Activated CD4-positive, CD25-positive, alpha-beta regulatory T cell treated with anti-CD3 and anti-CD28 coated beads, Interleukin-2, amount 50 U/mL, for 24 hours (primary cell): ENCODE data around the gene ADGRG7.
"Not testable (repeated sequence)": the region's sequence is repeated elsewhere in the genome, so short reads cannot be mapped to it uniquely, and the experiment has no call there.

Experiments used
- ATAC-seq, 2 donors: fragments of 150-1000 bp; cut with Tn5 transposase; one replicate each; pipeline ENCODE4 v1.10.0; 2021; ENCODE audit warnings: mild to moderate bottlenecking in 1 of 2, moderate library complexity in 1 of 2

Gene ADGRG7

DNA sequence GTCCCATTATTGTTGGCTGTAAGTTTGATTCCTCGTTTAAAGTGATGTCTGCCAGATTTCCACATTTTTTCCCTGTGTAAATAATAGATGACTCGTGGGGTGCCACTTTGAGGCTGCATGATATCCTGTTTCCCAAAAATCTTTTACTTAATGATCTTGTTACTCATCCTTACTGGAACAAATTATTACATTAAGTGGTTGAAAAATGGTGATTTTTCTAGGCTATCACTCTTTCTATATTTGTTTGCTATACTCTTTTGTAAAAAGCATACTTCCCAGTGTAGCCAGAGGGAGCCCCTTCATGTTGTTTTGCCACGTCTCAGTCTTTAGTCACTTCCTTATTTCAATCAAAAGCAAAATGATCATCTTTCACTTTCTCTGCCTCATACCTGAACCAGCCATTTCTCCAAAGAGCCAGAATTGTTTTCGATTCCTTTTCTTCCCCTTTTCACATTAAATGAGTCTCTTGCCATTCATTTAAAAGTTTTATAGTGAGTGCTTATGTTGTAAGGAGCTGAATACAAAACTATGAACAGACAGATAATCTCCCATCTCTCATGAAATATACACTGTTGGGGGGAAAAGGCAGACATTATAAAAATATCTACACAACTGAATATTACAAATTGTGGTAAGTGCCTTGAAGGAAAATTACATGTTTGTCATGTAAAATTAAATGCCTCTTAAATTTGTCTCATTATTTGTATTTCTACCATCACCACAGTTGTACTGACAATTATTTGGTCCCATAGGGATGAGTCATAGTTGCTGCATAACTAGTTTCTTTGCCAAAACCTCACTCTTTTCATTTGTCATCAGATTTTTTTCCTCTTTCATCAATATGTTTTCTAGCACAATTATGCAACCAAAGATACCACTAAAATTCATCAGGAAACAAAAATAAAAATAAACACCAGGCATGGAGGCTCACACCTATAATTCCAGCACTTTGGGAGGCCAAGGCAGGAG, 41.5 kb downstream of the ADGRG7 start:
- ATAC-seq, result peak; percentile 69 to 79

DNA sequence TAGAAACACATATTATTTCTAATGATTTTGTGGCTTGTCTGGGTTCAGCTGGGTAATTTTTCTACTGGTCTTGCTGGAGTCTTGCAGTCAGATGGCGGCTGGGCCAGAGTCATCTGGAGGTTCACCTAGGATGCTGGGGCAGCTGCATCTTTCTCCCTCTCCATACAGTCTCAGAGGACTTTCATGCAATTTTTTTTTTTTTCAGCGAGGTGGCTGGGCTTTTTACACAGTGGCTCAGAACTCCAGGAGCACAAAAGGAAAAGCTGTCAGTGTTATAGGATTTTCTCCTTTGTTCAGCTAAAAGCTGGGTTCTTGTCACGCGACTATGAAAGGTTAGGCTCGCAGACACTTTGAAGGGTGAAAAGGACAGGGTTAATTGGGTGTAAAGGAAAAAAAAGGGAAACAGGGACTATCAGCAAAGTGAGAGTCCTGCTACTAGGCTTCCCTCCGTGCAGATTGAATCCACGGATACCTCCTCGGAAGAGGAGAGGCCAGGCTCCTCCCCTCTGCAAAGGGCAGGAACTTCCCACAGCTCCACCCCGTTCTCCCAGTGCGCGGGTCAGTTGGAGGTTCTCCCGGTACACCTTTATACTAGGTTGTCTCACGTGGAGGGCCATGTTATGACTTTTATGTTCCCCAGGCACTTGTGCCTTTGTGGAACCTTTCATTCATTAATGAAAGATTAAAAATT, 44.3 kb downstream of the ADGRG7 start:
- ATAC-seq, result no peak

DNA sequence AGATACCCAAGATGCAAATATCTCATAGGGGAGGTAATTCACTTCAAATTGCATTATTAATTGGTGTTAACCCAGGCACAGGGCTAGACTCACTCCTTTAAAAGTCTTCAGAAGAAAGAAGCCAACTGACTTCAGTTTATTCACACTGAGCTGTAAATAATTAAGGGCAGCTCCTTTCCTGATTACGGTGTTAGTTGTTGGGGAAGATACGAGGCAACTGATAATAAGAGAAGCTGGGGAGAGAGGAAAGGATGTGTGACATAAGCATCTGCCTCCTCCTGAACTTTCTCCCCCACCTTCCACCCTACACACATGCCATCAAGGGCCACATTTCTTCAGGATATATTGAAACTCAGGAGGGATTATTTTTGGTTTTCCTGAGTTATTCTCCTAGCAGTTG, 47.5 kb downstream of the ADGRG7 start:
- ATAC-seq, result no peak

DNA sequence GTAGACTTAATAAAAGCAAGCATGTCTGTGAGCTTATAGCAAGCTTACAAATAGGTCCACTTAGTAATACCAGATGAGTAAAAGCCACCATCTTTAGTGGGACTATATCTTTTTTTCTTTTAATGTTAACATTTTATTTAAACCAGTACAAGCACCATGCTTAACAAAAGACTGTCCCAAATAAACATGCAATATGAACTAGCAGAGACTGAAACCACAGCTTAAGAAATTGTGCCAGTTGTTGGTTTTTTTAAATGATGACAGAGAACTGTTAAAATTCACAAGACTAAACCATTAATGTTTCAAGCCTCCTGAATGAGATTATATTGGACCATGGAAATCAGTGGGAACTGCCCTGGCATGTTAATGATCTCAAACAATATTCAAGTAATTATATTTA, 51.9 kb downstream of the ADGRG7 start:
- ATAC-seq, result not testable (repeated sequence)

DNA sequence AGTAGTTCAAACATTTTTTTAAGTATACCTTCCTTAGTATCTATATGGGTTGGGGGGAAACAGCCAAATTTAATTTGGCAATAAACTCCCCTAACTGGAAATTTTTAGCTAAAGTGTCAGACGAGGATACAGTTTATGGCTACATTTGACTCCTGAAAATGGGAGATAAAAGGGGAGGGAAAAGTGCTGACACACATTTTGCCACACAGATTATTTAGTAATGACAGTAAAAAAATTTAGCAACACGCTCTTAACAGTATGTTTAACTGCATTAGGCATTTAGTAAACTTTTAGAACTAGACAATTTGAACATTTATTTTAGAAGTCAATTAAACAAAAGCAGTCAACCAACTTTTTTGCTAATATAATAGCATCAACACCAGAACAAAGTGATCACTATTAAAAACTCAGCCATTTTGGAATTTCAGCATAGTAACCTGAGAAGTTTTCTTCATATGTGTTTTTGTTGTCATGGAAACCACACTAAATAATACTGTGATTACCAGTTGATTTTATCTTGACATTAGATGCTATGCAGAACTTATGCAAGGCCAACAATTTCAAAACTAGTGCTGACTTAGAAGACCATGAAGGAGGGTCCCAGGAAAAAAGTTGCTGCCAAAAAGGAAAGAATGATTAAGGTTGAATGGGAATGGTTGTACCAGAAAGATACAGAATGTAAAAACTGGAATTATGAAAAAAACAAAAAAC, 52.9 kb downstream of the ADGRG7 start:
- no peak for ATAC-seq

DNA sequence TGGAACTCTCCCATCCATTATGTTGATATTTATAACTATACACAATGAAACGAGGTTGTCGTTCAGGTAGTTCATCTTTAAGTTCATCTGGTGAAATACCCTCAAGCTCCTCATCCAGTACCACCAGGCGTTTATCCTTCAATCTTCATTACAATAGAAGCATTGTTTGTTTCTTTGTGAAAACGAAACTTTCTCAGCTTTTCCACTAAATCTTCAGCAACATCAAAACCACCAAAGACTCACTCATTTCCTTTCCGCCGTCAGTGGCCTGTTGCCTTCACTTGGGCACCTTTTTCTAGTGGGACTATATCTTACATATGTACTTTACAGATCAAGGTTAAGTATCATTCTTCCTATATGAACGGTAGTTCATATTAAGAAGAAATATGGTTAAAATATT, 55.8 kb downstream of the ADGRG7 start:
- peak in 1 of 2 donors; percentile 55 for ATAC-seq

DNA sequence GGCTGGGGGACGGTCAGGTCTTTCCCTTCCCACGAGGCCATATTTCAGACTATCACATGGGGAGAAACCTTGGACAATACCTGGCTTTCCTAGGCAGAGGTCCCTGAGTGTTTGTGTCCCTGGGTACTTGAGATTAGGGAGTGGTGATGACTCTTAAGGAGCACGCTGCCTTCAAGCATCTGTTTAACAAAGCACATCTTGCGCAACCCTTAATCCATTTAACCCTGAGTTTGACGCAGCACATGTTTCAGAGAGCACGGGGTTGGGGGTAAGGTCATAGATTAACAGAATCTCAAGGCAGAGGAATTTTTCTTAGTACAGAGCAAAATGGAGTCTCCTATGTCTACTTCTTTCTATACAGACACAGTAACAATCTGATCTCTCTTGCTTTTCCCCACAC, 57.3 kb downstream of the ADGRG7 start:
- ATAC-seq, result not testable (repeated sequence)

DNA sequence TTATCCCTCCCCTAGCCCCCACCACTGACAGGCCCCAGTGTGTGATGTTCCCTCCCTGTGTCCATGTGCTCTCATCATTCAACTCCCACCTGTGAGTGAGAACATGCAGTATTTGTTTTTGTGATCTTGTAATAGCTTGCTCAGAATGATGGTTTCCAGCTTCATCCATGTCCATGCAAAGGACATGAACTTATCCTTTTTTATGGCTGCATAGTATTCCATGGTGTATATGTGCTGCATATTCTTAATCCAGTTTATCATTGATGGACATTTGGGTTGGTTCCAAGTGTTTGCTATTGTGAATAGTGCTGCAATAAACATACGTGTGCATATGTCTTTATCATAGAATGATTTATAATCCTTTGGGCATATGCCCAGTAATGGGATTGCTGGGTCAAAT, 57.9 kb downstream of the ADGRG7 start:
- not testable (repeated sequence) for ATAC-seq

DNA sequence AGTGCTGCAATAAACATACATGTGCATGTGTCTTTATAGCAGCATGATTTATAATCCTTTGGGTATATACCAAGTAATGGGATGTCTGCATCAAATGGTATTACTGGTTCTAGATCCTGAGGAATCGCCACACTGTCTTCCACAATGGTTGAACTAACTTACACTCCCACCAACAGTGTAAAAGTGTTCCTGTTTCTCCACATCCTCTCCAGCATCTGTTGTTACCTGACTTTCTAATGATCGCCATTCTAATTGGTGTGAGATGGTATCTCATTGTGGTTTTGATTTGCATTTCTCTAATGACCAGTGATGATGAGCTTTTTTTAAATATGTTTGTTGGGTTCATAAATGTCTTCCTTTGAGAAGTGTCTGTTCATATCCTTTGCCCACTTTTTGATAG, 61.6 kb downstream of the ADGRG7 start:
- ATAC-seq, result not testable (repeated sequence)

DNA sequence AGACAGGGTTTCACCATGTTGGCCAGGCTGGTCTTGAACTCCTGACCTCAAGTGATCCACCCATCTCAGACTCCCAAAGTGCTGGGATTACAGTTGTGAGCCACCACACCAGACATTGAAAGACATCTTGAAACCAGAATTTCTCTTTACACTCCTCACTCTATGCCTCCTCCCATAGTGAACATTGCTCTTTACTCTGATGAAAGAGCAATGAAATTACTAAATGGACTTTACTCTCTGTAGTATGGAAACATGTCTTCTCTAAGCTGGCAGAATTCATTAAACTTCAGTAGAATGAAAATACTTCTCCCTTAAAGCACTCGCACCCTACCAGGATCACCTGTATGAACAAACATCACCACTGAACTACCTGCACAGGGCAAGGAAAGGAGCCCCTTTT, 72.1 kb downstream of the ADGRG7 start:
- ATAC-seq, result no peak

DNA sequence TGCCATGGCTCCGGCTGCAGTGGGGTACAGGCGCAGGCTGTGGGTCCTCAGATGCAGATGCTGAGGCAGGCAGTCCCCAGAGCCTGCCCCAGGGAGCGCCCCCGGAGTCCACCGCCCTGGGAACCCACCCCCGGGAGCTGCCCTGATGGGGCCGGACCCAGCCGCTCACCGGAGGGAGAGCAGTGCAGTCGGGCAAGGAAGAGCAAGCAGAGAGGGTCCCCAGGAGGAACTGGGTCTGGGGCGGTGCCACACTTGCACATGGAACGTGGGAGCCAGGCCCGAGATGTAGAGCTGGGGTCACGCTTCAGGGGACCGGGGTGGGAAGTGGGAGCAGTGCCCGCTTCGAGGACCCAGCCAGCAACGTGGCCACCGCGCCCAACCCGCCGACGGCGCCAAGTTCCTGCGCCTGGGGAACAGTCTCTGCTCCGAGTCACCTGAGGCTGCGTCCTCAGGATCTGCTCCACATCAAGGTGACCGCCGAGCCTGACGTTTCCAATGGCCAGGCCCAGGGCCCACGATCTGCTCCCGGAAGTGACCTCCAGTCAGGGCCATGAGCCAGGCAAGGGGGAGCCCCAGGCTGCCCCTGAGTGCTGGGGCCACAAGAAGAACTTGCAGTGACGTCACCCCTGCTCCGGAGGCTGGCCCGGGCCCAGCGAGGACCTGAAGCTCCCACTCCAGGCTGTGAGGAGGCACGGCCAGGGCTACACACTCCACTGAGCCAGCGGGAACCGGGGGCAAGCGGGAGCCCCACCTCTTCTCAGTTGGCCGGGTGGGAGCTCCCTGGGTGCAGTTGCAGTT, 72.9 kb downstream of the ADGRG7 start:
- no peak for ATAC-seq

DNA sequence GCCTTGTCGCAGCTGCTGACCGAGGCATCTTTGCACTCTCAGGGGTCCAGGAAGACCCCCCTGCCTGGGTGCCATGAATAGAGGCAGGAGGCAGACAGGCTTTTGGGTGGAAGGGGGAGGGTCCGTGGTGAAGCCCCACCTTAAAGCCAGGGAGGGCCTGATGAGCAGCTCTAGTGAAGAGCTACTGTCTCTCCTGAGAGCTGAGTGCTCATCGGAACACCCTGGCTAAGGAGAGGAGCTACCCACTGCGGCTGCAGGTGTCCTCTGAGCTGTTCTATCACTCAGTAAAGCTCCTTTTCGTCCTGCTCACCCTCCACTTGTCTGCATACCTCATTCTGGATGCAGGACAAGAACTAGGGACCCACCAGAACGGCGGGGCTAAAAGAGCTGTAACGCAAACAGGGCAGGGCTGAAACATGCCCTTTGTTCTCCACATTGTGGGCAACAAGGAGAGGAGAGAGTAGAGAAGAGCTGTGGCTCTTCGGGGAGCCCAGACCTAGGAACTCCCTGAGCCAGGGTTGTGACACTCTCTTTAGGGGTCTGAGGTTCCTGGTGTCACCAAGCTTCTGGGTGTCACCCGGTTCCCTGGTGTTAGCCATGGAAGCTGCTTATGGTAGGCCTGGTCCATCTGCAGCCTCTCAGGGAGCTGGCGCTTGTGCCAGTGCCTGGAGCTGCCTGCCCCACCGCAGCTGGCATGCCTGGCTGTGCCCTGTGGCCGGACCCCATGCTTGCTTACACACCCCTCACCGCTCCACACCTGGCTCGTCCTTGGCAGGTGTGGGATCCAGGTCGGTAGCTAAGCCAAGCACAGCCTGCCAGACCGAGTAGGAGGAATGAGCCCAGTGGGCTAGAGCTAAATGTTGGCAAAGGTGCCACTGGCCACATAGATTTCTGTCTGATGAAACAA, 73.7 kb downstream of the ADGRG7 start:
- ATAC-seq, result no peak

DNA sequence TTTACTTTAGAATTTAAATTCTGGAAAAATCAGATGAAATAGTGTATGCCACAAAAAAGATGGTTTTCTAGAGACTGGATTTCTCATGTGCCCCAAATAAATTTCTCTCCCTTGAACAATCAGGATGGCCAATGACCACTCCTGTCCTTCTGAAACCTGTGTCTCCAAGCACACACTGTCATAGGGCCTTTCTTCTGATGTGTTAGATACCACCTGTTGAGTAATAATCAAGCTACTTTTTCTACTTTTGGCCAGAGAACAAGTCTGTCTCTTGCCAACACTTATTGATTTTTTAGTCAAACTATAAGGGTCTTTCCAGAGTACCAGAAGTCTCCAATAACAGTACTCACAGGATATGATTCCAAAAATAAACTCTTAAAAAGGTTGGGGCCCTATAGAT, 83.8 kb downstream of the ADGRG7 start:
- no peak for ATAC-seq

DNA sequence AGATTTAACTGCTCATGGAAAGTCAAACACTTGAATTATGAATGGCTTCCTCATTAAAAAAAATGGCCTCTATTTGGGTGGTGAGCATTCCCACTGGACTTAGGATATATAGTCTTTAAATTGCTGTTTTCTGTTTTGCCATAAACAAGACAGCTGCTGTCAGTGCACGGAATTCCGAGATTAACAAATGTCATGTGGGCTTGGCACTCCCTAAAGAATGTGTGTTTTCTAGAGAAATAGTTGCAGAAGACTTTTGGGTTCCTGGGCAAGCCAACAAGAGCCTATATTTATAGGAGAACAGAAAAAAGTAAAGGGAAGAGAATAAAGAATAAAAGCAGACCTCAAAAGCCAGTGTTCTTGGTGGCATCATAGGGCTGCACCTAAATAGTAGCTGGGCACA, 86.3 kb downstream of the ADGRG7 start:
- no peak for ATAC-seq

DNA sequence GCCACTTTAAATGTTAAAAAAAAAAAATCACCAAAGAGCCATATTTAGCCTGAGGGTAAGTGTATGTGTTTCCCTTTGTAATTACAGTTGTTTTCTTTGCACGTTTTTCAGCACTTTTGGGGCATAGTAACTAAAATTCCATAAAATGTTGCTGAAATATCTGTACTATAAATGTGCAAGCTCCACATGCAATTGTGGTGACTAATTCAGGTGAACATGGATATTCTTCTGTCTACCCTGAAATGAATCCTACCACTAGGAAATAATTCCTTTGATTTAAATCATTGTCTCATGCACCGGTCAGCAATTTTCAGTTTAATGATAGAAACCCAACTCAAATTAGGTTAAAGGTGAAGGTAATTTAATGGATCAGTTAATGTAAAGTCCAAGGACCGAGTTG, 86.8 kb downstream of the ADGRG7 start:
- no peak for ATAC-seq

DNA sequence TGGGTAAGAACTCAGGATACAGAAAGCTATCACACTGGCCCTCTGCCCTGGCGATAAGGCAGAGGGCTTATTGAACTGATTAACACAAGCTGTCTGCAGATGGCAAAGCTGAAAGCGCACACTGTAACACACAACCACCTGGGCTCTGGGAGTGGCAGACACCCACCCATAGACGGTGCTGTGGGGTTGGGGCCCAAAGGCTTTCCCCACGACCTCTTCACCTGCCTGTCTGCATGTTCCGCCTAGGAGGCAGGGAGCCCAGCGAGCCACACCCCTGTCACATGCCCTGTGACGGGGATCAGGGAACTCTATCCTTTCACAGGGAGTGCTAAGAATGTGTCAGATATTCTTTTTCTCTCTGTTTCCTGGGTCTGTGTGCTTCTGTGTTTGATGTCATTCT, 87.8 kb downstream of the ADGRG7 start:
- ATAC-seq, result no peak

DNA sequence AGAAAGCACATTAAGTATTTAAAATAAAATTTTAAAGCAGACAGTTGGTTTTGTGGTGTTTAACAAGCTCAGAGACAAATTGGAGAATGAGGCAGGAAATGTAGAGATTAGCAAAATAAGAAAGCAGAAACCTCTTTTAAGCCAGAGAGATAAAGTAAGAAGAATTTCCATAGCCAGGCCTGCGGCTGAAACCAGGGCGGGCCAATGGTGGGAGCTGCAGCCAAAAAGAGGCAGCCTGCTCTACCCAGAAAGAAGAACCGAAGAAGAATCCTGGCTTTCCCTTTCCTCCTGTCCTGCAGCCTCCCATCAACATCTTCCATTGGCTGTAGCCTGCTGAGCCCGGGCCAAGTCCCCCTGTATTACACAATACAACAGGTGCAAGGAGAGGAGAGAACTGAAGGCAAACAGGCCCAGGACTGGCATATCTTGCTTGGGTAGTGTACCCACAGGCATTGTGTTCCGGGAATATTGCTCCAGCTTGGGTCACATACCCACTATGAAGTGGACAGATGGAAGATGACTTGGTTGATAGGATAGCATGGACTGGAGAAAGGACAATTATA, 88.4 kb downstream of the ADGRG7 start:
- ATAC-seq, result no peak

DNA sequence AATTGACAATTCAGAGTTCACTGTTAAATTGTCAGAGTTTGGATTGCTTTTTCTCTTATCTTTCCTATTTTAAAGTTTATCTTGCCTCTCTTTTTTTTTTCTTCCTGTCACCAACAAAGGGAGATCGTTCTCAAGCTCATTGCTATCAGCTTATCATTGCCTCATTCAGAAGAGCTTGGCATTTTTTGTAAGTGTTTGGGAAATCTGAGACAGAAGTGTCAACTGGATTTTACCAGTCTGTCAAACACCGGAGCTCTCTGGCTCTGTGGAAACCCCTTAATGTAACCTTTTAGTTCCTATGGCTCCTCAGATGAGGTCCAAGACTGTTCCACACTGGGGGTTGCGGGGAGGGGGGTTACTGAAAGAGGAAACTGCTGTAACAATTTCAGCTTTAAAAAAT, 89.3 kb downstream of the ADGRG7 start:
- no peak for ATAC-seq

DNA sequence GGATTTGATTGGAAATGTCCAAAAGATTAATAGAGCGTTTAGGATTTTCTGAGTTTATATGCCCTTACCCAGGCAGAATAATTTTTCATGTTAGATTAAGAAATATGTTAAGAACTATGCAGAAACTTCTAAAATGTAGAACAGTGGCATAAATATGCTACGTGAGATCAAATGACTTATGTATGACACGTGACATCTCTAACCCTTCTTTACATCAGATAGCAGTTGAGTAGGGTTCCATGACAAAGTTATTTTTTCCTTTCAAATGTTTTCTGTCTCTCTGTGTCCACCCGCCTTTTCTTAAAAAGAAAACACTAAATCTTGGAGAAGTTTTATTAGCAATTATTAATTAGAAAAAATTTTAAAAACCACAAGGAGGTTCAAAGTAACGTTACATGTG, 91.3 kb downstream of the ADGRG7 start:
- no peak for ATAC-seq

DNA sequence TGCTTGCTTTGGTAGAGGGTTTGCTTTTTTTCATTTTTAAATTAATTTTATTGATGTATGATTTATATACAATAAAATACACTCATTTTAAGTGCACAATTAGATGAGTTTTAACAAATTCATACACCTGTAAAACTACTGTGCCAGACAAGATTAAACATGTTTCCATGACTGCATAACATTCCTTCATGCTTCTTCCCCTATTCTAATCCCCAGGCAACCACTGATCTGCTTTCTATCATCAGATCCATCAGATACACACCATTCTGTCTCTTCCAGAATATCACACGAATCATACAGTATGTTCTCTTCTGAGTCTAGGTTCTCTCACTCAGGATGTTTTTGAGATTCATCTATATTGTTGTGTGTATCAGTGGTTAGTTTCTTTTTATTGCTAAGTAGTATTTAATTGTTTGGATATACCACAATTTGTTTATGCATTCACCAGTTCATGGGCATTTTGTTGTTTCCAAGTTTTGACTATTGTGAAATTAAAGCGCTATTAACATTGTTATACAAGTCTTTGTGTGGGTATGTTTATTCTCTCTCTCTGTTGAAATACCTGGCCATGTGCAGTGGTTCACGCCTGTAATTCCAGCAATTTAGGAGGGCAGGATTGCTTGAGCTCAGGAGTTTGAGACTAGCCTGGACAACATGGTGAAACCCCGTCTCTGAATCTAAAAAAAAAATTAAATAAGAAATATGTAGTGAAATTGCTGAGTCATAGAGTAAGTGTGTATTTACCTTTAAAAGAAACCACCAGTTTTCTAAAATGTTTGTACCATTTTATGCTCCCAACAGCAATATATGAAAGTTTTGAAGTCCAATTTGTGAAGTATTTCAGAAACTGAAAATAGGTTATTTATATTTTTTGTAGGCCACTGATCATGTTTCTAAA, 92.9 kb downstream of the ADGRG7 start:
- ATAC-seq, result no peak
